ENCODE results near the gene ARHGAP40. TPM values are rescaled to one million over a fixed set of nuclear protein-coding genes. Genes with fewer than 3 reads are reported as not detected.

The ARHGAP40 gene
- polyA plus RNA-seq, 1 experiment = not detected

DNA sequence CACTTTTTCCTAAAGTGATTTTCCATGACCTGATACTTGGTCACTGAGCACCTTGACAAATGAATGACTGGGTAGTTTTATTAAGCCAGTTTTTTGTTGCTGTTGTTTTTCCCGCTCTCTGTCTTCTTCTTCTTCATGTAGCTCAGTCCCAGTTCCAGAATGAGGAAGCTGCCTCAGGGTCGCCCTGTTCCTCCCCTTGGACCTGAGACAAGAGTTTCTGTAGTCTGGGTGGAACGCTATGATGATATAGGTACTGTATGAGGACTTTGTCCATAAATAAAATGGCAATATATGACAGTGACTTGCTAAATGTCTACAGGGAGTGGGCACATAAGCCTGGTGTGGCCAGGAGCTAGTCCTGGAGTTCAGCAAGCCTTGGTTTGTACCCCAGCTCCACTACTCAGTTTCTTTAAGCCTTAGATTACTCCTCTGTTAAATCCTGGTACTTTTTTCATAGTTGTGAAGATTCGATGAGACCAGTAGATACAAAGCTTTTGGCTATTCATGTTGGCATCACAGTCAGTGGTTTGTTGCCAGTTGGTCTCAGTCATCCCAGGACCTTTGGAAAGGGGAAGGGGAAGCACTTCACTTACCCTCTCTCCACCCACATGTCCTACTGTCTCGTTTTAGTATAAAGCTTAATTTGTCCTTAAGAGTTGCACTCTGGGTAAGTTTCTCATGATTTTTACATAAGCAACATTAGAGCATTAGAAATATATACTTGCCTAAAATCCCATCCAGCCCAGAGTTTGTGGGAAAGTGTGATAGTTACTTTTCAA, 31.7 kb upstream of the ARHGAP40 start:
- no peak for TF ChIP-seq CTCF (IDR thresholded peaks at IDR 0.05; ENCODE audit: low read depth, low read length)
- DNase-seq (ENCODE audit: low read depth, low spot score) = no peak
- Histone ChIP-seq H3K27me3 (ENCODE audit: control insufficient read depth, insufficient read depth, low read length) (no peaks in the 10 kb centered on the region), H3K27ac (ENCODE audit: low read depth, low read length) (no peak overlapping the region), H3K9me3 (ENCODE audit: control insufficient read depth, insufficient read depth, low read length) (no peaks in the 10 kb centered on the region), H3K4me3 (ENCODE audit: low read depth, low read length) (no peak overlapping the region)
- CTCF ChIA-PET = no interaction called here
- POLR2A ChIA-PET = no interaction called here

GRCh38 chr20:38573413-38573812, 28.2 kb upstream of the ARHGAP40 start:
- no peak for TF ChIP-seq CTCF (IDR thresholded peaks at IDR 0.05; ENCODE audit: low read depth, low read length)
- Histone ChIP-seq H3K4me3 (ENCODE audit: low read depth, low read length) (no peak overlapping the region), H3K27ac (ENCODE audit: low read depth, low read length) (no peak overlapping the region), H3K27me3 (ENCODE audit: control insufficient read depth, insufficient read depth, low read length) (no peaks in the 10 kb centered on the region), H3K9me3 (ENCODE audit: control insufficient read depth, insufficient read depth, low read length) (no peaks in the 10 kb centered on the region)
- ChIA-PET CTCF (no interaction called here), POLR2A (no interaction called here)
- no peak for DNase-seq (ENCODE audit: low read depth, low spot score)

- POLR2A ChIA-PET = no interaction called here
- H3K27ac ChIP-seq (ENCODE audit: low read depth, low read length) = no peak overlapping the region
- no peak for TF ChIP-seq CTCF (IDR thresholded peaks at IDR 0.05; ENCODE audit: low read depth, low read length)
- no peak for DNase-seq (ENCODE audit: low read depth, low spot score)
- CTCF ChIA-PET = no interaction called here
- H3K4me3 ChIP-seq (ENCODE audit: low read depth, low read length) = no peak overlapping the region
- H3K27me3 ChIP-seq (ENCODE audit: control insufficient read depth, insufficient read depth, low read length) = peaks cover 11% of the 10 kb centered on the region
- H3K9me3 ChIP-seq (ENCODE audit: control insufficient read depth, insufficient read depth, low read length) = no peaks in the 10 kb centered on the region
Observed at GRCh38 chr20:38579219-38579910, 22.2 kb upstream of the ARHGAP40 start.

- peaks cover 12% of the 10 kb centered on the region for H3K27me3 ChIP-seq (ENCODE audit: control insufficient read depth, insufficient read depth, low read length)
- DNase-seq (ENCODE audit: low read depth, low spot score) = no peak
- TF ChIP-seq CTCF (IDR thresholded peaks at IDR 0.05; ENCODE audit: low read depth, low read length) = no peak
- H3K9me3 ChIP-seq (ENCODE audit: control insufficient read depth, insufficient read depth, low read length) = no peaks in the 10 kb centered on the region
- ChIA-PET POLR2A (no interaction called here), CTCF (no interaction called here)
- H3K4me3 ChIP-seq (ENCODE audit: low read depth, low read length) = no peak overlapping the region
- no peak overlapping the region for H3K27ac ChIP-seq (ENCODE audit: low read depth, low read length)
Observed at GRCh38 chr20:38579921-38580320, 21.7 kb upstream of the ARHGAP40 start.

- POLR2A ChIA-PET = no interaction called here
- Histone ChIP-seq H3K27me3 (ENCODE audit: control insufficient read depth, insufficient read depth, low read length) (peaks cover 17% of the 10 kb centered on the region), H3K4me3 (ENCODE audit: low read depth, low read length) (no peak within 1 kb of the TSS), H3K9me3 (ENCODE audit: control insufficient read depth, insufficient read depth, low read length) (no peaks in the 10 kb centered on the region), H3K27ac (ENCODE audit: low read depth, low read length) (no peak within 1 kb of the TSS)
- CTCF ChIA-PET = no interaction called here
- no peak for TF ChIP-seq CTCF (IDR thresholded peaks at IDR 0.05; ENCODE audit: low read depth, low read length)
- no peak for DNase-seq (ENCODE audit: low read depth, low spot score)
Observed at GRCh38 chr20:38581013-38581412, 20.6 kb upstream of the ARHGAP40 start, which contains the start of gene ADIG. TSS of gene ADIG (plus strand) at chr20:38581197. CDS start at chr20:38581251, 54 bp downstream.

All from AG04450 (cell line).